Right ventricle myocardium inferior (tissue), 1 donor: Measurements from ENCODE around the gene KTN1. TPM values are rescaled to one million over a fixed set of nuclear protein-coding genes. Genes with fewer than 3 reads are reported as not detected.

Experiments used
- ATAC-seq: fragments of 200-7000 bp; cut with Tn5 transposase; one replicate; pipeline ENCODE4 v1.9.1; 2020; ENCODE audit warnings: mild to moderate bottlenecking, moderate library complexity
- DNase-seq: peaks from one replicate; pipeline ENCODE4 v3.0.0; 2021; ENCODE audit errors: missing footprints
- intact Hi-C: fragments of 100-400 bp; cut with DNase I; formaldehyde crosslinking; loops from one replicate; pipeline ENCODE4 v1.11.0; 2022
- total RNA-seq: library from RNA; stranded (reverse); fragmentation: NEBNext Ultra II Directional; extraction: Animal tissue kit (Norgen Biotek cat#: 25700); gene quantifications from one replicate; pipeline ENCODE4 v1.2.1, GENCODE V29; 2021
- donor health status: DM: no; HTN: yes; CAD: no; lungs with severe emphysema.

KTN1 gene
- total RNA-seq, 1 donor from 2014 or later: 288 TPM

DNA sequence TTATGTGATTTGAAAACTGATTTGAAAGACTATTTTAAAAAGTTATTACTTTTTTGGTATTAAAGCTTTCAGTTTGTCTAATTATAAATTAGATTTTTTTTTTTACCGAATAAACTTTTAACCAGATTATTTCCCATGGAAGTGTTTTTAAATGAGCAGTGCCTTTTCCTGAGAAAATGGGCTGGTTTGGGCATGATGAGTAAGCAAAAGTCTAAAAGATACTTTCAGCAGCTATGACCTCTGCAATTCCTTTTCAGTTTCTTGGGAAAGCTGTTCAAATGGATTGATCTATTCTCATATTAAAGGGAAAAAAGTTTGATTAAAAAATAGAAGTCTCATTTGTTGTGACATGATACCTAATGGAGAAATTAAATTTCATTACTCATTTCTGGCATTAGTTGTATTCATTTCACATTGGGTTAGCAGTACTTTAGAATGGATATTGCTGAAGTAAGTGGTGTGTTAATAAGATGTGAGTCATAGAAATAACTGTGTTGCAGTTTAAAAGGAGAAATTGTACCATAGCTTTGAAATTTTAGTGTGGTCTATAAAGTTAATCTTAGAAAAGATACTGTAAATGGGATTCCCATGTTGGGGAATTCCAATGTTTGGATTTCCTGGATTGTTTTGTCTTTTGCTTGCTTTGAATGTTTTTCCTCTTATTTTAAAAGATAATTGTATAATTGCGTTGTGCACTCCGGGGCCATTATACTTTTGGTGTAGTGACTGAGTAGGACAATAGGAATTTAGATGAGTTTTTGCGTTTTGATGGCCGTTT lies 21.0 kb downstream of the KTN1 start:
- DNase-seq: no peak
- no peak for ATAC-seq
- intact Hi-C loops: no loop called here

DNA sequence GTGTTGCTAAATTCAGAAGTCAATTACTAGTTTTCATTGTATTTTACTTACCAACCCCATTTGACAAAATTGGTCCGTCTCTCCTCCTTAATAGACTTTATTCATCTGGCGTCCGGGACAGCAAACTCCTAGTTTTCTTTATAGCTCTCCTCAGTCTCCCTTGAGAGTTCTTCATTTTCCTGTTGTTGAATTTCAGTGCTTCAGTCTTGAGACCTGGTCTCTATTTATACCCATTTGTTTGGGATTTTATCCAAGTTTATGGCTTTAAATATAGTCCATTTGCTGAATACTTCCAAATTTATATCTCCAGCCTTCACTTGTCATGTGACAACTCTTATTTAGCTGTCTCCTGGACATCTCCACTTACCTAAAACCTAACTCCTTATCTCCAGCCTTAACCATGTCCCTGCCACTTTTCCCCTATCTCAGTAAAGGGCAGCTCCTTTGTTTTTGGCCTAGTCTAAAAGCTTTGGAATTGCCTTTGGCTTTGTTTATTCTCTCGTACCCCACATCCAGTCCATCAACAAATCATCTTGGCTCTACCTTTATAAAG lies 23.5 kb downstream of the KTN1 start:
- DNase-seq (no peak), ATAC-seq (no peak)
- intact Hi-C loops: no loop called here

DNA sequence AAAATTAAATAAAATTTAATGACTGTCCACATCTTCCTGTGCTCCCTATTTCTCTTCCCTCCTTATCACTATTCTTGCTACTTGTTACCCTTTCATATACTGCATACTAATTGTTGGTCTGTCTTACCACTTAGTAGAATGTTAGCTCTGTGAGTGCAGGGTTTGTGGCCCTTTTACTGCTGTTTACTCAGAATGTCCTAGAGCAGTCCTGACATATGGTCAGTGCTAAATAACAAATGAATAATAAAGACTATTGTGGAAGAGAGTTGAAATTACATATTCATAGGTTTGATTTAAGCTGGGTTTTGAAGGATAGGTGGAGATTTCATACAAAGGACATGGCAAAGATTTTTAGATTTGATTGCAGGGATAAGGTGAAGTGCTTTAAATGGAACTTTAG lies 24.5 kb downstream of the KTN1 start:
- ATAC-seq: no peak
- intact Hi-C loops: no loop called here
- no peak for DNase-seq

DNA sequence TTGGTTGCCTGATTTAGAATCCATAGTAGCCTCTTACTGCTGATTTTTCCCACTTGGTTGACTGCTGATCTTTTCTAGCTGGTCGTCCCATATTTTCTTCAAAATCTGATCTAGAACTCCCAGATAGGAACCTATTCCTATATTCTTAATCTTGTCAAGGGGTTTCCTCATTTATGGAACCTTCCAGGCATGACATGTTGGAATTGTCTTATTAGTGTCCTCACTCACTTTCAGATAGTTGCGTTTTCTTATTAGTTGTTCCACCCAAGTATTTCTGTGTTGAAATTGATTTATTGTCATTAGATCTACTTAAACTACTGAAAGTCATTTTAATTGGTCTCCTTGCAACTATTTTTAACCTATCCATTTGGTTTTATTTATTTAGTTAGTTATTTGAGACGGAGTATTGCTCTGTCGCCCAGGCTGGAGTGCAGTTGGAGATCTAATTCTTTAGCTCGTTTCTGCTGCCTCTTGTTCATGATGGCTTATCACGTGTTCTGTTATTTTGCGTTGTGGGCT lies 25.0 kb downstream of the KTN1 start:
- no peak for ATAC-seq
- DNase-seq: no peak
- intact Hi-C loops: no loop called here

DNA sequence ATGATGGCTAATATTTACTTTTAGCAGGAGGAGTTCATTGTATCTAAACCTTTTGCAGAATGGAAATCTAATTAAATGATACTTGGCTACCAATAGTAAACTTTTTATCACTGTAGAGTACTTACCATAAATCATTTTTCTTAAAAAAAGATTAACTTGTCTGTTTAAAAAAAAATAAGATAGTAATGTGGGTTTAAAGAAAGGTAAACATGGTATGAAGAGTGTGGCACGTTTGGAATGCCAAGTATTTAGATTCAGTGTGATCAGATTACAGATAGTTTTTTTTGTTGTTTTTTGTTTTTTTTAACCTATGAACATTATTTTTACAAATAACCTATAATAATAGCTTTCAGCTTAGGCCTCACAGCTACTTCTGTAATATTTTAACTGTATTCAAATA lies 25.8 kb downstream of the KTN1 start:
- DNase-seq (no peak), ATAC-seq (no peak)
- intact Hi-C loops: no loop called here

DNA sequence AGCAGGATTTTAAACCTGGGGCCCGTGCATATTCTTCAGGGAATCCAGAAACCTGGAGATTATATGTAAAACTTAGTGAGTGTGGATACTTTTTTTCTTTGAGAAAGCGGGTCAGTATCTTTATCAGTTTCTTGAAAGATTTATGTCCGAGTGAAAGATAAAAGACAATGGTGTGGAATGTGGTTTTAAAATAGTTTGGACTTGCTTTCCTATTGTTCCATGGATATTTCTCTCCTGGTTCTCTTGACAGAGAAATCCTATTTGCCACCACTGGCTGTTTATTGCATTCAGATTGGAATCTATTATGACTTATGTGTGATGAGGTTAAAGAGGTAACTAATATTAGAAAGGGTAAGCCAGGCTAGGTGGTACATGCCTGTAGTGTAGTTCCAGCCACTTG lies 27.4 kb downstream of the KTN1 start:
- ATAC-seq (no peak), DNase-seq (no peak)
- intact Hi-C loops: no loop called here

- intact Hi-C loops: no loop called here
- no peak for DNase-seq
- no peak for ATAC-seq
Observed at GRCh38 chr14:55609681-55610080, 29.7 kb downstream of the KTN1 start.

DNA sequence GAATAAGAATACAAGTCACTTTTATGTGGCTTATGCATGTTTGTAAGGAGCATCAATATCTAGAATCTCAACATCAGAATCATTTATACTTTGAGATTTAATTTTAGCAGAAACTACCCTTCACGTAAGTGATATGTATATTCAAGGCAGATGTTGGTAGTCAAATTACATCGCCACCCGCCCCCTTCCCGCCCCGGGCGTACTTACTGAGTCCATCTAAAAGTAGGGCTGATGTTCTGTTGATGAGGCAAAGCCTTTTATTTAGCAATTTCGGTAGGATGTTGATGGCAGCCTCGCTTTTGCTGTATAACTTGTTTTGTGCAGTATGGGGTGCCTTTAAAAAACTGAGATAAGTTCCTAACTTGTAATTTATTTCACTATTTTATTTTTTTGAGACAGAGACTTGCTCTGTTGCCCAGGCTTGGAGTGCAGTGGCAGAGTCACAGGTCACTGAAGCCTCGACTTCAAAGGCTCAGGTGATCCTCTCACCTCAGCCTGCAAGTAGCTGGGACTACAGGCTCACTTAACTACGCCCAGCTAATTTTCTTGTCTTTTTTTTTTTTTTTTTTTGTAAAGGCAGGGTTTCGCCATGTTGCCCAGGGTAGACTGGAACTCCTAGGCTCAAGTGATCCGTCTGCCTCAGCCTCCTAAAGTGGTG lies 30.8 kb downstream of the KTN1 start:
- DNase-seq (no peak), ATAC-seq (no peak)
- intact Hi-C loops: no loop called here

GRCh38 chr14:55611859-55612258 lies 31.9 kb downstream of the KTN1 start:
- intact Hi-C loops: no loop called here
- no peak for ATAC-seq
- no peak for DNase-seq

DNA sequence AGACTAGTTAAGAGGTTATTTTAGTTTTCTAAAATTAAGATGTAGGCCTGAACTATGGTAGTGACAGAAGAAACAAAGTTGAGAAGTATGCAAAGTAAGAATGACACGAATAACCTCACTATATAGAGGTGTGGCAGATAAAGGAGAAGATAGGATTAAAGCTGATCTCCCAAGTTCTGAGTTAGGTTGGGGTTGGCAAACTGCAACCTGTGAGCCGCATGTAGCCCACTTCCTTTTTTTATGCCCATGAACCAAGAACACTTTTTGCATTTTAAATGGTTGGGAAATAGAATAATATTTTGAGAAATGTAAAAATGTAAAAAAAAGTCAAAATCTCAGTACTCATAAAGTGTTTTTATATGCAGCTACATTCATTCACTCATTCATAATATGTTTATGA lies 34.3 kb downstream of the KTN1 start:
- DNase-seq (no peak), ATAC-seq (no peak)
- intact Hi-C loops: no loop called here

GRCh38 chr14:55620277-55620676 lies 40.3 kb downstream of the KTN1 start:
- DNase-seq (no peak), ATAC-seq (no peak)
- intact Hi-C loops: no loop called here

DNA sequence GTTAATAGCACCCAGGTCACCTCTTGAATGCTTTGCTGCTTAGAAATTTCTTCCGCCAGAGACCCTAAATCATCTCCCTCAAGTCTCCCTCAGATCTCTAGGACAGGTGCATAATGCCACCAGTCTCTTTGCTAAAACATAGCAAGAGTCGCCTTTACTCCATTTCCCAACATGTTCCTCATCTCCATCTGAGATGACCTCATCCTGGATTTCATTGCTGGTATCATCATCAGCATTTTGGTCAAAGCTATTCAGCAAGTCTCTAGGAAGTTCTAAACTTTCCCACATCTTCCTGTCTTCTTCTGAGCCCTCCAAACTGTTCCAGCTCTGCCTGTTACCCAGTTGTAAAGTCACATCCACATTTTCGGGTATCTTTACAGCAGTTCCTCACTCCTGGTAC lies 41.0 kb downstream of the KTN1 start:
- intact Hi-C loops: no loop called here
- ATAC-seq (no peak), DNase-seq (no peak)

DNA sequence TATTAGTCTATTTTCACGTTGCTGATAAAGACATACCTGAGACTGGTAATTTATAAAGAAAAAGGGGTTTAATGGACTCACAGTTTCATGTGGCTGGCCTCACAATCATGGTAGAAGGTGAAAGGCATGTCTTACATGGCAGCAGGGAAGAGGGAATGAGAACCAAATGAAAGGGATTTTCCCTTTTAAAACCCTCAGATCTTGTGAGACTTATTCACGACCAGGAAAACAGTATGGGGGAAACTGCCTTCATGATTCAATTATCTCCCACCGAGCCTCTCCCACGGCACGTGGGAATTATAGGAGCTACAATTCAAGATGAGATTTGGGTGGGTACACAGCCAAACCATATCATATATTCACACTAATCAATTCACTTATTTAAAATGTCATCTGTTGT lies 41.4 kb downstream of the KTN1 start:
- intact Hi-C loops: no loop called here
- no peak for DNase-seq
- no peak for ATAC-seq

DNA sequence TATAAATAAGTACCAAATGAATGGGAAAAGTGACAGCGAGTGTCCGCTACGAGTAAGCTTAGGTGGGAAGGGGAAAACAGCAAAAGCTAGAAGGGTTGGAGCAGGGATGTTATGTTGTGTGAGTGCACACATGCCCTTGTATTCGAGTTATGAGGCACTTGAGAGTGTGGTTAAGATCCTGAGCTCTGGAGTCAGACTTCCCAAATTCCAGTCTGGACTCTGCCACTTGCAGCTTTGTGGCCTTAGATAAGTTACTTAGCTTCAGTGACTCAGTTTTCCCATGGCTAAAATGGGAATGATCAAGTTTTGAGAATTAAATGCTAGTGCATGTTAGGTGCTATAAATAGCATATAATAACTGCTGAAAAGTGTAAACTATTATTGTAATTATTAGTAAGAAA lies 44.9 kb downstream of the KTN1 start:
- DNase-seq: no peak
- no peak for ATAC-seq
- intact Hi-C loops: loop anchor here (5.0 kb wide), 1 partner anchor 43 kb away; the partner anchor contains the start of gene KTN1

DNA sequence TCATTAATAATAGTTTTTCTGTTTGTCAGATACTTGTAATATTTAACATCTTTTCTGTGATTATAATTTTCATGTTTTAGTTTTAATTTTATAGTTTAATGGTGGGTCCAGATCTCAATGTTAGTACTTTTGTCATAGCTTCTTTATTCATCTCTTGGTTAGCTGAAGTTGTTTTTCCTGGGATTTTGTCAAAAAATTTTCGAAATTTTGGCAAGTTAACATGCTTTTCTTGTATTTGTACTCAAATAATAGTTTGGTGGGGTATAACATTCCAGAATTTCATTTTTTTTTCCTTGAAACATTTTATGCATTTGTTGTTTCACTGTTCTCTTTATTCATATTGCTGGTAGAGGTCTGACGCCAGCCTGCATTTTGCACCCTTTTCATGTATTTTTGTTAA lies 45.5 kb downstream of the KTN1 start:
- intact Hi-C loops: loop anchor here (5.0 kb wide), 1 partner anchor 43 kb away; the partner anchor contains the start of gene KTN1

DNA sequence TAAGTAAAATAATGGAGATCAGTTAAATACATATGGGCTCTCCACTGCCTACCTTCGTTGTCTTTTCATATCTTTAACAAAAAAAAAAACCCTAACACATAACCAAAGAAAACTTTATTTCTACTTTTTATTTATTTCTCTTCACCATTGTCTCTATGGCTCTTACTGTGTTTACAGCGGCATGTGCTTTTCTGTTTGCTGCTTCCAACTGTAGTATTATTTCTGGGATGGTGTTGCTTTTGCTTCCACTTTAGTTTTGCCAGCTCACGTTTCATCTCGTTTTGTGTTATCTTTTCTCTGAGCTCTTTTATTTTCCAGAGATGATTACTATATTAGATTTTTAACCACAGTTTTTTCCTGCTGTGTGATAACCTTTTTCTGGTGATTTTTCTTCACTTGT lies 46.1 kb downstream of the KTN1 start:
- no peak for DNase-seq
- no peak for ATAC-seq
- intact Hi-C loops: loop anchor here (5.0 kb wide), 1 partner anchor 44 kb away; the partner anchor contains the start of gene KTN1

More for the DNA sequence above, 45.5 kb downstream of the KTN1 start:
- no peak for ATAC-seq
- no peak for DNase-seq

- DNase-seq (no peak), ATAC-seq (no peak)
- intact Hi-C loops: loop anchor here (5.0 kb wide), 1 partner anchor 46 kb away; the partner anchor contains the start of gene KTN1
Observed at GRCh38 chr14:55628426-55628825, 48.4 kb downstream of the KTN1 start.

DNA sequence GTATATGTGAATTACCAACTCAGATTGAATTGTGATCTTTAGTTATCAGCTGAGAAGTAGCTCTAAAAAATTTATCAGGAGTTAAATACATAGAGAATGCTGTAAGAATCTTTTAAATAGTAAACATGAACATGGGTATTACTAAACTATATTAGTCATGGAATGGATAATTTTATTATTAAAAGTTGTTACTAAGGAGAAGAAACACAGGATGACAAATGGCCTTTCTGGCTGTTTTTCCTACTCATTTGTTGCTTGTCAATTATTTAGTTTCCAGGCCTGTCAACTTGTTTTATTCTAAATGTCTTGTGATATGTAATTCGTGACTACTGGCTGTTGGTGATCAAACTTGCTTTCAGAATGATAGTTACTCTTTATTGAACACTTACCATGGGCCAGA lies 58.7 kb downstream of the KTN1 start:
- DNase-seq (no peak), ATAC-seq (no peak)
- intact Hi-C loops: no loop called here

DNA sequence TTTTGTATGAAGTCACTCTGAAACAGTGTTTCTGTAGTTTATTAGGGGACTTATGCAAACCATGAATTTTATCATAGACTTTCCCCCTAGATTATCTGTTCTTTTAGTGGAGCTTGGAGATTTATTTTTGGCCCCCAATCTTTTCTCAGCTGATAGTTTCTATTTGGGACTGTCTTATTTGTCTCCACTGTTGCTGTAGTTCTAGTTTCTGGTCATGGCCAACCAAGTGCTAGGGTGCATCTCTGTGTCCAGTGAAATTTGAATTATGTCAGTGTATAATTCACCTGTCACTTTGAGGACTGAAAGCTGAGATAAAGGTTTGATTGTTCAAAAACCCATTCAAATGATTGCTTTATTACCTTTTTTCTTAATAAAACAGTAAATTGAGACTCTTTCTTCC lies 61.3 kb downstream of the KTN1 start:
- no peak for DNase-seq
- ATAC-seq: no peak
- intact Hi-C loops: no loop called here

DNA sequence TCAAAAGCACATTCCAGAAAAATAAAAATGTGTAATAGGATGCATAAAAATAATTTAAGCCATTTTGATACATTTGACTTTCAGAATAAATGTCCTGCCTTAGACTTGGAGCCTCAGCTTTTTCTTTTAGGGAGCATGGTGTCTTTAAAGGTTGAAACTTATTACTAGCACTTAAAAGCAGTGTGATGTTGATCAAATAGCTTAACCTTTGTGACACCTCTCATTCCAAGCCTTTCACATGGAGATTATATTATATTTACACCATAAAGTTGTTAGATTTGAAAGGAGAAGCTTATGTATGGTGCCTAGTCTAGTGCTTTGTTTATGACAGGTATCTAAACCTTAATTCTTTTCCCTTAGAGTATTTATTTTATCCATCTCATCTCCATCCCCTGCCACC lies 61.9 kb downstream of the KTN1 start:
- intact Hi-C loops: no loop called here
- no peak for ATAC-seq
- DNase-seq: no peak
